Liver (tissue), 9 donors: ENCODE data around the gene PRIMA1. TPM values are rescaled to one million over a fixed set of nuclear protein-coding genes. Genes with fewer than 3 reads are reported as not detected.

Source experiments
- DNase-seq: peaks from one replicate; pipeline ENCODE4 v3.0.0-alpha.2; 2017; ENCODE audit warnings: low spot score
- H3K27ac ChIP-seq, 2 donors: one replicate each; pipeline ENCODE4 v1.7.0; 2013; ENCODE audit warnings: inconsistent platforms in 2 of 2, low read length in 2 of 2, control low read depth in 1 of 2, low read depth in 1 of 2, mild to moderate bottlenecking in 1 of 2
- H3K27me3 ChIP-seq, 4 donors: one replicate each; pipeline versions ENCODE4 v1.6.1 to v1.7.0; 2013; ENCODE audit warnings: low read length in 3 of 4, inconsistent platforms in 1 of 4, mild to moderate bottlenecking in 1 of 4, moderate library complexity in 1 of 4; ENCODE audit not compliant: control insufficient read depth in 4 of 4, insufficient read depth in 4 of 4
- H3K36me3 ChIP-seq, 4 donors: one replicate each; pipeline versions ENCODE4 v1.6.1 to v1.7.0; 2013; ENCODE audit warnings: low read length in 3 of 4, mild to moderate bottlenecking in 3 of 4, low read depth in 1 of 4, moderate library complexity in 1 of 4; ENCODE audit not compliant: control insufficient read depth in 4 of 4, insufficient read depth in 3 of 4
- H3K4me1 ChIP-seq, 4 donors: one replicate each; pipeline versions ENCODE4 v1.6.1 to v1.7.0; 2013; ENCODE audit warnings: low read length in 3 of 4, mild to moderate bottlenecking in 3 of 4, moderate library complexity in 1 of 4; ENCODE audit not compliant: control insufficient read depth in 4 of 4, insufficient read depth in 4 of 4
- H3K4me3 ChIP-seq, 3 donors: one replicate each; pipeline versions ENCODE4 v1.6.1 to v1.7.0; 2013; ENCODE audit warnings: low read length in 3 of 3, control low read depth in 1 of 3, low read depth in 1 of 3, mild to moderate bottlenecking in 1 of 3
- H3K9ac ChIP-seq, 2 donors: one replicate each; pipeline ENCODE4 v1.7.0; 2013; ENCODE audit warnings: low read length in 2 of 2, mild to moderate bottlenecking in 2 of 2, moderate library complexity in 2 of 2, control low read depth in 1 of 2, low read depth in 1 of 2
- H3K9me3 ChIP-seq, 4 donors: one replicate each; pipeline versions ENCODE4 v1.6.1 to v1.7.0; 2013; ENCODE audit warnings: low read length in 3 of 4; ENCODE audit not compliant: control insufficient read depth in 4 of 4
- EGR1 ChIP-seq, 2 donors: IDR thresholded peaks; 2 replicates each; pipeline ENCODE4 v1.6.1; 2016 to 2018; ENCODE audit warnings: antibody characterized with exemption in 2 of 2, low read depth in 2 of 2
- FOXA1 ChIP-seq: IDR thresholded peaks from 2 replicates; pipeline ENCODE4 v1.6.1; 2016; ENCODE audit warnings: antibody characterized with exemption
- FOXA2 ChIP-seq: IDR thresholded peaks from 2 replicates; pipeline ENCODE4 v1.6.1; 2016; ENCODE audit warnings: antibody characterized with exemption
- GABPA ChIP-seq, 2 donors: IDR thresholded peaks in 1 of 2; conservative IDR thresholded peaks in 1 of 2; 2 replicates each; pipeline ENCODE4 v1.6.1; 2016; ENCODE audit warnings: antibody characterized with exemption in 2 of 2, mild to moderate bottlenecking in 1 of 2, moderate library complexity in 1 of 2
- HNF4A ChIP-seq, 2 donors: conservative IDR thresholded peaks; 2 replicates each; pipeline ENCODE4 v1.6.1; 2016; ENCODE audit warnings: antibody characterized with exemption in 2 of 2, mild to moderate bottlenecking in 2 of 2
- HNF4G ChIP-seq: IDR thresholded peaks from 2 replicates; pipeline ENCODE4 v1.6.1; 2016; ENCODE audit warnings: antibody characterized with exemption
- JUND ChIP-seq, 2 donors: IDR thresholded peaks; 2 replicates each; pipeline ENCODE4 v1.6.1; 2016; ENCODE audit warnings: antibody characterized with exemption in 2 of 2
- NR2F2 ChIP-seq: IDR thresholded peaks from 2 replicates; pipeline ENCODE4 v1.6.1; 2016; ENCODE audit warnings: antibody characterized with exemption
- RAD21 ChIP-seq, 2 donors: IDR thresholded peaks; 2 replicates each; pipeline ENCODE4 v1.6.1; 2016; ENCODE audit warnings: antibody characterized with exemption in 2 of 2, mild to moderate bottlenecking in 2 of 2
- RXRA ChIP-seq, 2 donors: IDR thresholded peaks; 2 replicates each; pipeline ENCODE4 v1.6.1; 2017 to 2018; ENCODE audit warnings: antibody characterized with exemption in 2 of 2, mild to moderate bottlenecking in 1 of 2
- SP1 ChIP-seq: IDR thresholded peaks from 2 replicates; pipeline ENCODE4 v1.6.1; 2018; ENCODE audit warnings: antibody characterized with exemption, mild to moderate bottlenecking
- TAF1 ChIP-seq: conservative IDR thresholded peaks from 2 replicates; pipeline ENCODE4 v1.6.1; 2016; ENCODE audit warnings: antibody characterized with exemption, mild to moderate bottlenecking
- YY1 ChIP-seq: IDR thresholded peaks from 2 replicates; pipeline ENCODE4 v1.6.1; 2016; ENCODE audit warnings: antibody characterized with exemption, mild to moderate bottlenecking
- WGBS: extraction: QIAGEN DNeasy Blood & Tissue Kit; methylation state at CpG from one replicate; pipeline ENCODE4 v1.1.7; 2013; 5-methylcytosine and 5-hydroxymethylcytosine counted together
- polyA plus RNA-seq, 2 donors: library from polyadenylated mRNA; stranded (reverse) in 1 of 2; unstranded in 1 of 2; fragments of 200-250 nt in 1 of 2; fragments of >200 nt in 1 of 2; fragmentation: Nextera tagmentation in 1 of 2; extraction: Ambion mirVana in 1 of 2; gene quantifications; one replicate each; pipeline versions ENCODE4 v1.2.1 to v1.2.3, GENCODE V29; 2013 to 2015
- total RNA-seq, 2 donors: library from RNA; depleted of rRNA; stranded (reverse); fragments of >200 nt; gene quantifications; one replicate each; pipeline ENCODE4 v1.2.3, GENCODE V29; 2014
- TF ChIP-seq, protein P1 (sequence below): IDR thresholded peaks from 2 replicates; pipeline ENCODE4 v1.6.1; 2016; ENCODE audit warnings: antibody characterized with exemption, mild to moderate bottlenecking
- TF ChIP-seq, protein P2 (sequence below): fragments of 150-350 bp; IDR thresholded peaks from 2 replicates; pipeline ENCODE4 v1.5.1; 2017; ENCODE audit warnings: improper control_type of control experiment, low read depth, low read length; ENCODE audit not compliant: missing input control
- TF ChIP-seq, protein P3 (sequence below): IDR thresholded peaks from 2 replicates; pipeline ENCODE4 v1.6.1; 2016; ENCODE audit warnings: antibody characterized with exemption
- TF ChIP-seq, protein P4 (sequence below): IDR thresholded peaks from 2 replicates; pipeline ENCODE4 v1.6.1; 2016; ENCODE audit warnings: antibody characterized with exemption
- TF ChIP-seq, protein P5 (sequence below): IDR thresholded peaks from 2 replicates; pipeline ENCODE4 v1.6.1; 2016; ENCODE audit warnings: antibody characterized with exemption
- donor health status: healthy.
- donor health status: healthy.
- donor health status: healthy.
- donor health status: healthy.
- donor health status: healthy.

The PRIMA1 gene
- total and polyA plus RNA-seq, 4 donors, result 0.08 to 0.38 (median 0.13) TPM; not detected in 1

DNA sequence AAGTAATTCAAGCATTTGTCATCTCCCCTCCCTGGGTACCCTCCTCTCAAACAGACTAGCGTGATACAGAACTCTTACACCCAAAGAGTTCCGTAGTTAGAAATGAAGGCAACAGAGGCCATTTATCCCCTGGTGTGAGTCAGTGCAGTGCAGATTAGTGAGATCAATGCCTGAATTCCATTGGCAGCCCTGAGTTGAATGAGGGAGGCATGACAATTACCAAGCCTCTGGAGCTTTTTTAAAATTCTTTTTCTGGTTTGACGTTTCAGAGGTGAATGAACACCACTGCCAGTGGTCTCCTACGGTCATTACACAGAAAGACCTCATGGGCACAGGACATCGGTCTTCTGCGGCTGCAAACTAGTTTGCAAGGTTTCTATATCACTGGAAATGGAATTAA is 94.4 kb downstream of the PRIMA1 start:
- Histone ChIP-seq H3K36me3 (no peaks in the 10 kb centered on the region), H3K9me3 (peaks cover 0 to 4% (median 0%) of the 10 kb centered on the region in 4 donors), H3K27ac (no peak overlapping the region), H3K4me3 (no peak overlapping the region), H3K9ac (no peak overlapping the region), H3K27me3 (no peaks in the 10 kb centered on the region), H3K4me1 (no peaks in the 10 kb centered on the region)
- 78% methylated on average over 6 of the region's 6 CpGs for WGBS
- no peak for TF ChIP-seq SP1
- no peak for TF ChIP-seq FOXA2
- no peak for TF ChIP-seq NR2F2
- TF ChIP-seq GABPA (IDR thresholded peaks at IDR 0.05 in 1 of 2, conservative IDR thresholded peaks at IDR 0.05 in 1 of 2), result no peak
- TF ChIP-seq, protein P1, sequence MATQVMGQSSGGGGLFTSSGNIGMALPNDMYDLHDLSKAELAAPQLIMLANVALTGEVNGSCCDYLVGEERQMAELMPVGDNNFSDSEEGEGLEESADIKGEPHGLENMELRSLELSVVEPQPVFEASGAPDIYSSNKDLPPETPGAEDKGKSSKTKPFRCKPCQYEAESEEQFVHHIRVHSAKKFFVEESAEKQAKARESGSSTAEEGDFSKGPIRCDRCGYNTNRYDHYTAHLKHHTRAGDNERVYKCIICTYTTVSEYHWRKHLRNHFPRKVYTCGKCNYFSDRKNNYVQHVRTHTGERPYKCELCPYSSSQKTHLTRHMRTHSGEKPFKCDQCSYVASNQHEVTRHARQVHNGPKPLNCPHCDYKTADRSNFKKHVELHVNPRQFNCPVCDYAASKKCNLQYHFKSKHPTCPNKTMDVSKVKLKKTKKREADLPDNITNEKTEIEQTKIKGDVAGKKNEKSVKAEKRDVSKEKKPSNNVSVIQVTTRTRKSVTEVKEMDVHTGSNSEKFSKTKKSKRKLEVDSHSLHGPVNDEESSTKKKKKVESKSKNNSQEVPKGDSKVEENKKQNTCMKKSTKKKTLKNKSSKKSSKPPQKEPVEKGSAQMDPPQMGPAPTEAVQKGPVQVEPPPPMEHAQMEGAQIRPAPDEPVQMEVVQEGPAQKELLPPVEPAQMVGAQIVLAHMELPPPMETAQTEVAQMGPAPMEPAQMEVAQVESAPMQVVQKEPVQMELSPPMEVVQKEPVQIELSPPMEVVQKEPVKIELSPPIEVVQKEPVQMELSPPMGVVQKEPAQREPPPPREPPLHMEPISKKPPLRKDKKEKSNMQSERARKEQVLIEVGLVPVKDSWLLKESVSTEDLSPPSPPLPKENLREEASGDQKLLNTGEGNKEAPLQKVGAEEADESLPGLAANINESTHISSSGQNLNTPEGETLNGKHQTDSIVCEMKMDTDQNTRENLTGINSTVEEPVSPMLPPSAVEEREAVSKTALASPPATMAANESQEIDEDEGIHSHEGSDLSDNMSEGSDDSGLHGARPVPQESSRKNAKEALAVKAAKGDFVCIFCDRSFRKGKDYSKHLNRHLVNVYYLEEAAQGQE, result no peak
- TF ChIP-seq TAF1, result no peak
- TF ChIP-seq YY1, result no peak
- DNase-seq, result no peak

DNA sequence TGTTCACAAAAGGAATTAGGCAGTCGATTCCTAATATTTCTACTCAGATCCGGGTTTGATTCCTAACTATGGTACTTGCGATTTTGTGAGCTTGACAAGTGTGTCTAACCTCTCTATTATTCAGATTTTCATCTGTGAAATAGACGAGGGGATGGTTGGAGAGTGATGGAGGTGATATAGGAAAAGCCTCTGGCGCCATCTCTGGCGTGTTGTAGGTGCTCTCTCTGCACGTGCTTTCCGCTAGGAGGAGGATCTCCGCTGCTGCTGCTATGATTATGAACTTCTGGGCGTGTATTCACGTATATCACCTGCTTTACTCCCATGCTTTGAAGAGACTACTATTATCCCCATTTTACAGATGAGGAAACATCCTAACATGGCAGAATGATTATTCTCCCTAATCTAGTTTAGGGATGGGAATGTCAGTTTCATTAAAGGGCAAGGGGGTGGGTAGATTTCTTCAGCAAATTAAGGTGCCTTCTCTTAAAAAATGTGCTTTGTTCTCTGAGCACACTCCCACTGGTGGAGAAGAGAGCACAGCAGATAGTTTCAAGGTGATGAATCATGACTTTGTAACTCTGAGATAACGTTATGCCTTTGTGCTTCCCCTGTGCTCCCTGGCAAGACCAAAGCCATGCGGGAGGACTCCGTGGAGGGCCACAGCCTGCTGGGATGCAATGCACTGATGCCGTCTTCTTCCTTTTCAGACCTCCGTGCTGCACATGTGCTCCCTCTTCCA is 97.1 kb downstream of the PRIMA1 start:
- no peak overlapping the region for H3K27ac ChIP-seq
- H3K27me3 ChIP-seq, result peaks cover 0 to 4% (median 2%) of the 10 kb centered on the region in 4 donors
- H3K36me3 ChIP-seq, result no peaks in the 10 kb centered on the region
- DNase-seq, result no peak
- H3K9ac ChIP-seq, result no peak overlapping the region
- TF ChIP-seq, protein P2, sequence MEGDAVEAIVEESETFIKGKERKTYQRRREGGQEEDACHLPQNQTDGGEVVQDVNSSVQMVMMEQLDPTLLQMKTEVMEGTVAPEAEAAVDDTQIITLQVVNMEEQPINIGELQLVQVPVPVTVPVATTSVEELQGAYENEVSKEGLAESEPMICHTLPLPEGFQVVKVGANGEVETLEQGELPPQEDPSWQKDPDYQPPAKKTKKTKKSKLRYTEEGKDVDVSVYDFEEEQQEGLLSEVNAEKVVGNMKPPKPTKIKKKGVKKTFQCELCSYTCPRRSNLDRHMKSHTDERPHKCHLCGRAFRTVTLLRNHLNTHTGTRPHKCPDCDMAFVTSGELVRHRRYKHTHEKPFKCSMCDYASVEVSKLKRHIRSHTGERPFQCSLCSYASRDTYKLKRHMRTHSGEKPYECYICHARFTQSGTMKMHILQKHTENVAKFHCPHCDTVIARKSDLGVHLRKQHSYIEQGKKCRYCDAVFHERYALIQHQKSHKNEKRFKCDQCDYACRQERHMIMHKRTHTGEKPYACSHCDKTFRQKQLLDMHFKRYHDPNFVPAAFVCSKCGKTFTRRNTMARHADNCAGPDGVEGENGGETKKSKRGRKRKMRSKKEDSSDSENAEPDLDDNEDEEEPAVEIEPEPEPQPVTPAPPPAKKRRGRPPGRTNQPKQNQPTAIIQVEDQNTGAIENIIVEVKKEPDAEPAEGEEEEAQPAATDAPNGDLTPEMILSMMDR, result no peak
- no peak for TF ChIP-seq HNF4G
- no peak for TF ChIP-seq EGR1 (IDR thresholded peaks at IDR 0.05; ENCODE audit: low read depth in 2 of 2)
- no peak for TF ChIP-seq RAD21 (IDR thresholded peaks at IDR 0.05)
- TF ChIP-seq SP1, result no peak
- no peak for TF ChIP-seq NR2F2
- TF ChIP-seq, protein P3, sequence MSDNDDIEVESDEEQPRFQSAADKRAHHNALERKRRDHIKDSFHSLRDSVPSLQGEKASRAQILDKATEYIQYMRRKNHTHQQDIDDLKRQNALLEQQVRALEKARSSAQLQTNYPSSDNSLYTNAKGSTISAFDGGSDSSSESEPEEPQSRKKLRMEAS, result no peak
- no peak for TF ChIP-seq YY1
- no peak for TF ChIP-seq TAF1
- no peak for TF ChIP-seq FOXA2
- no peak for TF ChIP-seq HNF4A (conservative IDR thresholded peaks at IDR 0.05)
- no peak for TF ChIP-seq FOXA1
- TF ChIP-seq, protein P4, sequence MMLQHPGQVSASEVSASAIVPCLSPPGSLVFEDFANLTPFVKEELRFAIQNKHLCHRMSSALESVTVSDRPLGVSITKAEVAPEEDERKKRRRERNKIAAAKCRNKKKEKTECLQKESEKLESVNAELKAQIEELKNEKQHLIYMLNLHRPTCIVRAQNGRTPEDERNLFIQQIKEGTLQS, result no peak
- TF ChIP-seq JUND (IDR thresholded peaks at IDR 0.05), result no peak
- no peak for TF ChIP-seq RXRA (IDR thresholded peaks at IDR 0.05)
- TF ChIP-seq, protein P1, result no peak
- TF ChIP-seq, protein P5, sequence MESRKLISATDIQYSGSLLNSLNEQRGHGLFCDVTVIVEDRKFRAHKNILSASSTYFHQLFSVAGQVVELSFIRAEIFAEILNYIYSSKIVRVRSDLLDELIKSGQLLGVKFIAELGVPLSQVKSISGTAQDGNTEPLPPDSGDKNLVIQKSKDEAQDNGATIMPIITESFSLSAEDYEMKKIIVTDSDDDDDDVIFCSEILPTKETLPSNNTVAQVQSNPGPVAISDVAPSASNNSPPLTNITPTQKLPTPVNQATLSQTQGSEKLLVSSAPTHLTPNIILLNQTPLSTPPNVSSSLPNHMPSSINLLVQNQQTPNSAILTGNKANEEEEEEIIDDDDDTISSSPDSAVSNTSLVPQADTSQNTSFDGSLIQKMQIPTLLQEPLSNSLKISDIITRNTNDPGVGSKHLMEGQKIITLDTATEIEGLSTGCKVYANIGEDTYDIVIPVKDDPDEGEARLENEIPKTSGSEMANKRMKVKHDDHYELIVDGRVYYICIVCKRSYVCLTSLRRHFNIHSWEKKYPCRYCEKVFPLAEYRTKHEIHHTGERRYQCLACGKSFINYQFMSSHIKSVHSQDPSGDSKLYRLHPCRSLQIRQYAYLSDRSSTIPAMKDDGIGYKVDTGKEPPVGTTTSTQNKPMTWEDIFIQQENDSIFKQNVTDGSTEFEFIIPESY, result no peak
- no peak for TF ChIP-seq GABPA (IDR thresholded peaks at IDR 0.05 in 1 of 2, conservative IDR thresholded peaks at IDR 0.05 in 1 of 2)
- H3K4me3 ChIP-seq, result no peak overlapping the region
- H3K9me3 ChIP-seq, result no peaks in the 10 kb centered on the region
- H3K4me1 ChIP-seq, result no peaks in the 10 kb centered on the region
- WGBS, result 82% methylated on average over 16 of the region's 16 CpGs
